ENCODE measurements around the gene CERS2. TPM values are rescaled to one million over a fixed set of nuclear protein-coding genes. Genes with fewer than 3 reads are reported as not detected.

Gene CERS2
- total and polyA plus RNA-seq, 2 of the 4 experiments (the other 2 are of a cell fraction), result 118 to 127 TPM

- no peak overlapping the region for H2BK20ac ChIP-seq (ENCODE audit: low read depth, low read length)
- H3K27me3 ChIP-seq (ENCODE audit: control insufficient read depth, insufficient read depth, low read length), result no peaks in the 10 kb centered on the region
- no peak overlapping the region for H3K4ac ChIP-seq (ENCODE audit: low read depth, low read length)
- no peak overlapping the region for H3K4me3 ChIP-seq (ENCODE audit: insufficient read depth, low read depth, low read length)
- no peak overlapping the region for H4K8ac ChIP-seq (ENCODE audit: low read depth in 2 of 2, low read length in 2 of 2)
- H3K9me3 ChIP-seq (ENCODE audit: control insufficient read depth, insufficient read depth, low read length), result no peaks in the 10 kb centered on the region
- peaks cover 5% of the 10 kb centered on the region; the same call in 1 of the 2 replicates for H3K4me1 ChIP-seq (ENCODE audit: control insufficient read depth, insufficient read depth, low read length)
- H3K79me1 ChIP-seq (ENCODE audit: low read depth in 1 of 2, low read length in 2 of 2), result peaks cover 16 to 52% of the 10 kb centered on the region in 2 experiments
- CTCF ChIA-PET, result interaction anchor here (1.0 kb wide), 1 partner anchor 49 kb away, joined by 5 read pairs; the partner anchor contains the start of gene CDC42SE1
- no peak overlapping the region for H3K56ac ChIP-seq (ENCODE audit: extremely low read depth, insufficient read depth, low read length)
- H3K9ac ChIP-seq (ENCODE audit: low read depth, low read length), result no peak overlapping the region
- no peak overlapping the region for H3K27ac ChIP-seq (ENCODE audit: insufficient read depth, low read length)
- no peak overlapping the region for H4K91ac ChIP-seq (ENCODE audit: insufficient read depth, low read depth, low read length)
- H3K23ac ChIP-seq (ENCODE audit: low read depth, low read length), result no peak overlapping the region
- no peaks in the 10 kb centered on the region for H3K36me3 ChIP-seq (ENCODE audit: control insufficient read depth, insufficient read depth, low read length)
- H4K20me1 ChIP-seq (ENCODE audit: insufficient read depth, low read length), result no peaks in the 10 kb centered on the region
- no peak overlapping the region for H4K5ac ChIP-seq (ENCODE audit: low read depth, low read length)
- no peak overlapping the region for H2AFZ ChIP-seq (replicated peaks; ENCODE audit: low read length, poor library complexity)
- BruUV-seq (replicated peaks), result no TSS peak
- H2BK15ac ChIP-seq (ENCODE audit: low read depth, low read length), result no peak overlapping the region
- H2AK5ac ChIP-seq (ENCODE audit: low read depth, low read length), result no peak overlapping the region
- no peak overlapping the region for H2AK9ac ChIP-seq (replicated peaks; ENCODE audit: low read depth, low read length, poor library complexity)
- H2BK120ac ChIP-seq (ENCODE audit: low read depth, low read length), result no peak overlapping the region
- no peak for DNase-seq
- POLR2A ChIA-PET (ENCODE audit: unreplicated experiment), result no interaction called here
- WGBS, 2 experiments (ENCODE audit: extremely low coverage in 2 of 2, insufficient read length in 1 of 2), result no CpG with 5 or more reads among the region's 3 CpGs
- no peak overlapping the region for H2BK5ac ChIP-seq (ENCODE audit: low read depth, low read length, poor library complexity, severe bottlenecking)
- peaks cover 11% of the 10 kb centered on the region for H3K9me1 ChIP-seq (ENCODE audit: insufficient read depth, low read length)
- dilution Hi-C loops (cut with HindIII; ENCODE audit: low sequenced_read_pairs, unreplicated experiment), result no loop called here
- no peak for ATAC-seq (ENCODE audit: low read depth)
- no peak overlapping the region for H3K14ac ChIP-seq (replicated peaks; ENCODE audit: low read depth, low read length)
- TF ChIP-seq ELK1 (IDR thresholded peaks at IDR 0.05; ENCODE audit: borderline replicate concordance, low read depth, low read length) (no peak), POLR2A (IDR thresholded peaks at IDR 0.05; ENCODE audit: low read depth, low read length) (no peak), RFX5 (IDR thresholded peaks at IDR 0.05; ENCODE audit: low read depth, low read length) (no peak), MAZ (IDR thresholded peaks at IDR 0.05; ENCODE audit: borderline replicate concordance, low read depth, low read length) (no peak), BHLHE40 (IDR thresholded peaks at IDR 0.05; ENCODE audit: low read depth, low read length) (no peak), RAD21 (IDR thresholded peaks at IDR 0.05; ENCODE audit: low read length) (no peak), USF2 (IDR thresholded peaks at IDR 0.05; ENCODE audit: low read depth, low read length) (no peak)
- no peak overlapping the region for H3K18ac ChIP-seq (ENCODE audit: low read depth, low read length)
- intact Hi-C loops (cut with micrococcal nuclease), result no loop called here
- in situ Hi-C loops (cut with MboI; ENCODE audit: low sequenced_read_pairs), result no loop called here
- H3K4me2 ChIP-seq (ENCODE audit: low read depth, low read length), result no peak overlapping the region
Observed at GRCh38 chr1:151010346-151010726, 35.7 kb upstream of the CERS2 start.
